Astrocyte (in vitro differentiated cells and primary cell): ENCODE results near the gene TERT.

Experiments used
- CTCF ChIP-seq: IDR thresholded peaks from 2 replicates; pipeline ENCODE4 v1.5.1; 2011; ENCODE audit warnings: low read depth, mild to moderate bottlenecking, inconsistent platforms, low read length, moderate library complexity; ENCODE audit not compliant: insufficient read depth
- EZH2 ChIP-seq: IDR thresholded peaks from 2 replicates; pipeline ENCODE4 v1.6.1; 2012; ENCODE audit warnings: mild to moderate bottlenecking, low read length, inconsistent platforms; ENCODE audit not compliant: insufficient read depth

- TF ChIP-seq CTCF (no peak), EZH2 (no peak)
These were observed 37.5 kb downstream of the TERT start for GRCh38 chr5:1257363-1257762.
